H1 (cell line): ENCODE results near the gene VPS41. TPM values are rescaled to one million over a fixed set of nuclear protein-coding genes. Genes with fewer than 3 reads are reported as not detected.

Experiments used
- ATF2 ChIP-seq: IDR thresholded peaks from 2 replicates; pipeline ENCODE4 v1.6.1; 2012; ENCODE audit warnings: low read length, inconsistent platforms
- ATF3 ChIP-seq: IDR thresholded peaks from 2 replicates; pipeline ENCODE4 v1.6.1; 2011; ENCODE audit warnings: low read depth, mild to moderate bottlenecking, low read length; ENCODE audit not compliant: insufficient read depth
- CHD7 ChIP-seq: fragments of 300-600 bp; sonication (generic); IDR thresholded peaks from 2 replicates; pipeline ENCODE4 v1.7.1; 2012; ENCODE audit warnings: low read length, moderate library complexity, mild to moderate bottlenecking, inconsistent platforms; ENCODE audit not compliant: insufficient replicate concordance
- CREB1 ChIP-seq: IDR thresholded peaks from 2 replicates; pipeline ENCODE4 v1.6.1; 2012; ENCODE audit warnings: inconsistent platforms
- EZH2 ChIP-seq: fragments of 200-600 bp; sonication (generic); IDR thresholded peaks from 2 replicates; pipeline ENCODE4 v1.7.1; 2012; ENCODE audit warnings: low read depth, mild to moderate bottlenecking, moderate library complexity, low read length, inconsistent platforms; ENCODE audit not compliant: severe bottlenecking
- HDAC2 ChIP-seq, 2 experiments: fragments of 300-600 bp in 1 of 2; sonication (generic) in 1 of 2; IDR thresholded peaks; 2 replicates each; pipeline ENCODE4 v1.6.1; 2011 to 2012; ENCODE audit warnings: low read depth in 2 of 2, low read length in 2 of 2, mild to moderate bottlenecking in 2 of 2, moderate library complexity in 2 of 2, borderline replicate concordance in 1 of 2, inconsistent platforms in 1 of 2
- HDAC6 ChIP-seq: IDR thresholded peaks from one replicate; pipeline ENCODE4 v1.7.1; 2012; ENCODE audit warnings: low read depth, mild to moderate bottlenecking, inconsistent platforms, low read length, moderate library complexity
- RFX5 ChIP-seq: IDR thresholded peaks from 2 replicates; pipeline ENCODE4 v1.6.1; 2011; ENCODE audit warnings: low read depth, low read length, improper control_type of control experiment, borderline replicate concordance
- SP4 ChIP-seq: IDR thresholded peaks from 2 replicates; pipeline ENCODE4 v1.6.1; 2012; ENCODE audit warnings: low read length, inconsistent platforms
- polyA plus RNA-seq, 7 experiments: library from polyadenylated mRNA; depleted of rRNA in 3 of 7; stranded (reverse) in 5 of 7; unstranded in 2 of 7; fragments of >200 nt in 5 of 7; fragments of 200-250 nt in 2 of 7; gene quantifications; 1 replicate in 5 of 7; 2 replicates in 1 of 7; 4 replicates in 1 of 7; pipeline versions ENCODE4 v1.2.1 to v1.2.3, GENCODE V29; 2011 to 2013; ENCODE audit warnings: missing spikeins in 2 of 7, mixed read lengths in 2 of 7
- total RNA-seq: library from RNA; stranded (reverse); fragmentation: NEBNext Ultra II Directional; extraction: Animal tissue kit (Norgen Biotek cat#: 25700); gene quantifications from 2 replicates; pipeline ENCODE4 v1.2.1, GENCODE V29; 2021

Gene VPS41
- total and polyA plus RNA-seq, 2 of the 8 experiments (the other 6 are each of a cell fraction or from before 2014, with no cell fraction given): 10.7 to 63.3 TPM

GRCh38 chr7:38686888-38687287 lies 222.1 kb downstream of the VPS41 start (continued):
- TF ChIP-seq CHD7 (no peak), ATF3 (no peak), SP4 (no peak), ATF2 (no peak), CREB1 (no peak), RFX5 (no peak), EZH2 (no peak), HDAC2 (IDR thresholded peaks at IDR 0.05; ENCODE audit: borderline replicate concordance in 1 of 2, low read depth in 2 of 2, low read length in 2 of 2) (no peak), HDAC6 (no peak)
